Activated T-cell treated with anti-CD3 and anti-CD28 coated beads for 24 hours (primary cell): ENCODE results near the gene PCDH8.
"Not testable (repeated sequence)": the region's sequence is repeated elsewhere in the genome, so short reads cannot be mapped to it uniquely, and the experiment has no call there.

ENCODE experiments used
- DNase-seq: peaks from one replicate; pipeline ENCODE4 v3.0.0-alpha.2; 2020; ENCODE audit warnings: low read depth

The PCDH8 gene

GRCh38 chr13:52850072-52850395, 1.6 kb upstream of the PCDH8 start:
- no peak for DNase-seq

- DNase-seq: no peak
These were observed 1.0 kb upstream of the PCDH8 start for GRCh38 chr13:52849291-52850071.

DNA sequence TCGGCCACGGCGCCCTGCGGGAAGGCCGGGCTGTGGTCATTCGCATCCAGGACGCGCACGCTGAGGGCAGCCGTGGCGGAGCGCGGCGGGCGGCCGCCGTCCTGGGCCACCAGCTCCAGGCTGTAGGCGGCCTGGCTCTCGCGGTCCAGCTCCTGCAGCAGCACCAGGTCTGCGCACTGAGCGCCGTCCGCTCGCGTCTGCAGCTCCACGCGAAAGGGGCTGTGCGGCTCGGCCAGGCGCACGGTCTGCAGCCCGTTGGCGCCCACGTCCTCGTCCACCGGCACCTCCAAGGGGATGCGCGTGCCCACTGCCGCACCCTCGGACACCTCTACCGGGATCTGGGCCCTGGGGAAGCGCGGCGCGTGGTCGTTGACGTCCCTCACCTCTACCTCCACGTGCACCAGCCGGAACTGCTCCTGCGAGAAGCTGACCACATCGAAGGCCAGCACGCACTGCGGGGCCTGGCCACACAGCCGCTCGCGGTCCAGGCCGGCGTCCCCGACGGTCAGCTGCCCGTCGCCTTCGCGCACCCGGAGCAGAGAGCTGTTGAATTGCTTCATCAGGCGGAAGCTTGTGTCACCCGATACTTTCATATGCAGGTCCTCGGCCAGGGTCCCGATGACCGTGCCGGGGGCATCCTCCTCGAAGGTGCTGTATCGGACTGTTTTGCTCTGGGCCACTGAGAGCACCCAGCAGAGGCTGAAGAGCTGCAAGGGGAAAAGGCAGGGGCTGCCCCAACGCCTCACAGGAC, 583 bp downstream of the PCDH8 start:
- no peak for DNase-seq

DNA sequence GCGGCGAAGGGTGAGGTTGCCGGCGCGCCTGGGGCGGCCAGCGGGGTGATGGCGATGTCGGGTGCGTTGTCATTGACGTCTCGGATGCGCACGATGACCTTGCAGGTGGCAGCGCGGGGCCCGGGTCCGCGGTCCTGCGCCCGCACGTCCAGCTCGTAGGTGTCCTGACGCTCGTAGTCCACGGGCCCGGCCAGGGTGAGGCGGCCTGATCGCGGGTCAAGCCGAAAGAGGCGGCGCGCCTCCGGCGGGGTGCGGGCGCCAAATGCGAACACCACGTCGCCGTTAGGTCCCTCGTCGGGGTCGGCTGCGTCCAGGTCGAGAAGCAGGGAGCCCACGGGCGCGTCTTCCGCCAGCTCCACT, 1.1 kb downstream of the PCDH8 start:
- no peak for DNase-seq

- DNase-seq: no peak
These were observed 1.7 kb downstream of the PCDH8 start for GRCh38 chr13:52846567-52847321.

- DNase-seq: no peak
These were observed 2.5 kb downstream of the PCDH8 start for GRCh38 chr13:52845766-52846566.

DNA sequence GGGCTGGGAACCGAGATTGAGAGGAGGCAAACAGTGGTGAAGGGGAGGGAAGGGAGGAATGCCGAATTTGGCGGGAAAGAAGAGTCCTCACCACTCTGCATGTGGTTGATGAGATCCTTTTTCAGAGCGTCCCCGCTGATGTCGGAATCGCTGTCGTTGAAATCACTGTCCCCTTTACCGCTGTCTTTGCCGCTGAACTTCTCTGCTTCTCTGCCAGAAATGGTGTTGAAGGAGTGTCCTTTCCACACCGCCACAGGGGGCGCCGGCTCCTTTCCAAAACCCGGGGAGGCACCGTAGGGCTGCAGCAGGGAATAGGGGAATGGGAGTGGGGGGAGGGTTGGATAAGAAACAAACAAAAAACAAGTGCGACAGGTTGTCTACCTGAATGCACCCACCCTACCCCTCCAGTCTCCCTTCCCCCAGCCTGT, 3.1 kb downstream of the PCDH8 start:
- no peak for DNase-seq

DNA sequence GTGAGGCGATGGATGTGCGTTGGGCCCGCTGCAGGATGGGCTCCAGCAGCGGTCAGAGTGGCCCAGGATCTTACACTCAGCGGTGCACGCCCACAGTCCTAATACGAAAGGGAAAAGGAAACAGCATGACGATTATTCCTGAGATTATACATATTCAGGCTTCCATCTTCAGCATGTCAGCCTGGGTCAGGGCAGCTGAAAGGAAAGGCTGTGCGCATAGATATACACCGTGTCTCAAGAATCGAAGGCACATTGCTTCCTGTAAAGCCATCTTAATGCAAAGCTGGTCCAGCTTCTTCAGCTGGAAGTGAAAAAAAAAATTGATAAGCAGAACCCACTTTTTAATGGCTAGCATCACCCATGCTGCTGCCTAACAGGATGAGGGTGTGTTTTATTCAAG, 3.6 kb downstream of the PCDH8 start:
- DNase-seq: no peak

DNA sequence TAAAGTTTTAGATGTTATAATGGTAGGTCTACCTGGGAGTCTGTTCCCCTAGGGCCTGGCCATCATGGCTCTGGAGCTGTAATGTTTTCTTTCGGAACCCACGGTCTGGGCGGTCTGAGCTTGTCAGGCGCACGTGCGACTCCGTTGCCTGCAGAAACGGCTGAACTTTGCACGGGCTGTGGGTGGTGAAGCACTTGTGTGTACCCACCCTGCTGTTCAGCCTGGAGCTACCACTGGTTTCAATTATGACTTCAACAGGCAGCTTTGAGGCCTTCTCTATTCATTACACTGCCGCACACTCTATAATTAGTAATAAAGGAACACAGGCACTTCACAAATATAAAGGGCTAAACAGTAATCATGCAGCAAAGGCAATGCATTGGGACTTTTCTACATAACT, 6.0 kb downstream of the PCDH8 start:
- DNase-seq: no peak

GRCh38 chr13:52840066-52840465, 8.4 kb downstream of the PCDH8 start:
- no peak for DNase-seq

DNA sequence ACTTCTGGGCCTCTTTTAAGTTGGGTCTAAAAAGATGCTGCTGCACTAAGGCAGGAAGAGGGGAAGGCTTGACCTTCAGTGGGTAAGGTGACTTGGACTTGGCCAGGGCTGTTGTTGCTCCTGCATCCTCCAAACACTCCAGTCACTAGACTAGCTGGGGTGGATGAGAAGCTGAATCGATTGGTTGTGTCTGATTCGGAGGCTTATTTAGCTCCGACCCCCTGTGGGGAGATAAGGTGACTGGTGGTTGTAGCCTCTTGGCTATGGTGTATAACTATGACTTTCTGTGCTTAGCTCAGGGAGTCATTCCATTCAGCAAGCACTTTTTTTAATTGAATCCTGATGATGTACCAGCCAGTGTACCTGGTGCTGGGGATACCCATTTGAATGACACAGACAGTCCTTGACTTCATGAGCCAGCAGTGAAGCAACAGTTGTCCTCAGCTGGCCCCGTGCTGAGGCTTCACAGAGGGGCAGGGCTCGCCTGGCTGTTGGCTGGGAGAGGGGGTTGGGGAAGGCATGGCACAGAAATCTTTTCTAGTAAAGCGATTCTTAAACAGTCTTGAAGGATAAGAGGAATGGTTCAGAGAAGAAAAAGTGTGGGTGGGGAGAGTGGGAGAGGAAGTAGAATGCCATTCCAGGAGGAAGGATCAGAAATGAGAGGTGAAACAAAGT, 9.9 kb downstream of the PCDH8 start:
- DNase-seq: no peak

- DNase-seq: no peak
These were observed 10.6 kb downstream of the PCDH8 start for GRCh38 chr13:52837850-52838249.

DNA sequence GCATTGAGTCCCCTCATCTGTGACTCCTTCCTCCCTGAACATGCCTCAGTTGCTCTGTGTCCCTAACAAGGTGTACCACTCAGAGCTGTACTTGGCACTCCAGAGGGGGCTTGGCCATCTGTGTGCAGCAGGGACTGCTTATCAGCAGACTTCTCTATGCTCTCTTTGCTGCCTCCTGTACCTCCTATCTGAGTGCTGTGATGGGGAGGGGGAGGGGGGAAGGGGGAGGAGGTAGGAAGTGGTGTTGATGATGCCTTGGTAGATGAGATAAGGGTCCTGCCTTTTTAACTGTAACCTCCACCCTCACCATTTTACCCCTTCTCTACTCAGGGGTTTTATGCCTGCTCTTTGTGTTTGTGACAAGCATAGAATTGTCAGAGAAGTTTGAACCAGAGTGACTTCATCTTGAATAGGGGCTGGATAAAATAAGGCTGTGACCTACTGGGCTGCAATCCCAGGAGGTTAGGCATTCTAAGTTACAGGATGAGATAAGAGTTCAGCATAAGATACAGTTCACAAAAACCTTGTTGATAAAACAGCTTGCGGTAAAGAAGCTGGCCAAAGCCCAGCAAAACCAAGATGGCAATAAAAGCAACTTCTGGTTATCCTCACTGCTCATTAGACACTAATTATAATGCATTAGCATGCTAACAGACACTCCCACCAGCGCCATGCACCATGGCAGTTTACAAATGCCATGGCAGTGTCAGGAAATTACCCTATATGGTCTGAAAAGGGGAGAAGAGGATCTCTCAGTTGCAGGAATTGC, 13.2 kb downstream of the PCDH8 start:
- DNase-seq: no peak

- DNase-seq: no peak
These were observed 15.1 kb downstream of the PCDH8 start for GRCh38 chr13:52833296-52833875.

- no peak for DNase-seq
These were observed 16.1 kb downstream of the PCDH8 start for GRCh38 chr13:52832313-52832712.

DNA sequence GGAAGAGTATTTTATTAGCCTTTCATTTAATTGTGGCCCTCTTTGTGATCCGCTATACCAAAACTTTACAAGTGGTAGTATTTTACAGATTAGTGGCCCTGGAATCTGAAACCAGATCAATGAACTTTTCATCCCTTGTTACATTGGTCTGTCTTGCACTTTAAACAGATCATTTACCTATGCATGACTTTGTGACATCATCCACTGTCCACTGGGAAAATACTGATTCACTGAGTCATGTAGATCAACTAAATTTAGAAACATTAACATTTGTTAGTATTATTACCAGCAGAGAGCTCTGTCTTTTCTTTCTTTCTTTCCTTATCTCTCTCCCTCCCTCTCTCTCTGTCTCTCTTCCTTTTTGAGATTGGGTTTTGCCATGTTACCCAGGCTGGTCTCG, 17.5 kb downstream of the PCDH8 start:
- no peak for DNase-seq

- no peak for DNase-seq
These were observed 20.6 kb downstream of the PCDH8 start for GRCh38 chr13:52827839-52828238.

GRCh38 chr13:52817886-52818285, 30.6 kb downstream of the PCDH8 start:
- not testable (repeated sequence) for DNase-seq

- DNase-seq: no peak
These were observed 33.1 kb downstream of the PCDH8 start for GRCh38 chr13:52815330-52815729.

GRCh38 chr13:52812941-52813340, 35.5 kb downstream of the PCDH8 start:
- no peak for DNase-seq
